ENCODE data around the gene PLA2G1B. TPM values are rescaled to one million over a fixed set of nuclear protein-coding genes. Genes with fewer than 3 reads are reported as not detected.
A peak's percentile ranks its signal among the peaks of the same experiment; 100 is the strongest.

The PLA2G1B gene
- total RNA-seq, 1 donor from 2014 or later, result 0.42 TPM

GRCh38 chr12:120357104-120357503 lies 29.5 kb upstream of the PLA2G1B start:
- H3K4me1 Mint-ChIP-seq (ENCODE audit: low read depth), result peaks cover 15% of the 10 kb centered on the region
- H3K4me3 Mint-ChIP-seq (ENCODE audit: unreplicated experiment), result peak overlapping the region; percentile 39
- H3K27ac Mint-ChIP-seq (ENCODE audit: unreplicated experiment), result peak overlapping the region; percentile 71
- no peak for TF ChIP-seq CTCF (IDR thresholded peaks at IDR 0.05)
- H3K27me3 Mint-ChIP-seq (ENCODE audit: low read depth), result no peaks in the 10 kb centered on the region
- H3K9me3 Mint-ChIP-seq (ENCODE audit: low read depth), result no peaks in the 10 kb centered on the region
- no peaks in the 10 kb centered on the region for H3K36me3 Mint-ChIP-seq (ENCODE audit: low read depth)
- DNase-seq (ENCODE audit: low spot score), result no peak

- TF ChIP-seq CTCF (IDR thresholded peaks at IDR 0.05), result peak; percentile 97
- peak overlapping the region; percentile 39 for H3K4me3 Mint-ChIP-seq (ENCODE audit: unreplicated experiment)
- no peaks in the 10 kb centered on the region for H3K9me3 Mint-ChIP-seq (ENCODE audit: low read depth)
- no peaks in the 10 kb centered on the region for H3K36me3 Mint-ChIP-seq (ENCODE audit: low read depth)
- peaks cover 10% of the 10 kb centered on the region for H3K4me1 Mint-ChIP-seq (ENCODE audit: low read depth)
- H3K27me3 Mint-ChIP-seq (ENCODE audit: low read depth), result no peaks in the 10 kb centered on the region
- H3K27ac Mint-ChIP-seq (ENCODE audit: unreplicated experiment), result peak overlapping the region; percentile 71
- no peak for DNase-seq (ENCODE audit: low spot score)
Measured at GRCh38 chr12:120356567-120357030, 29.0 kb upstream of the PLA2G1B start.

- H3K4me1 Mint-ChIP-seq (ENCODE audit: low read depth), result peaks cover 17% of the 10 kb centered on the region
- no peaks in the 10 kb centered on the region for H3K27me3 Mint-ChIP-seq (ENCODE audit: low read depth)
- DNase-seq (ENCODE audit: low spot score), result no peak
- H3K9me3 Mint-ChIP-seq (ENCODE audit: low read depth), result no peaks in the 10 kb centered on the region
- no peak overlapping the region for H3K4me3 Mint-ChIP-seq (ENCODE audit: unreplicated experiment)
- TF ChIP-seq CTCF (IDR thresholded peaks at IDR 0.05), result no peak
- H3K27ac Mint-ChIP-seq (ENCODE audit: unreplicated experiment), result no peak overlapping the region
- H3K36me3 Mint-ChIP-seq (ENCODE audit: low read depth), result no peaks in the 10 kb centered on the region
Measured at GRCh38 chr12:120353556-120354317, 26.2 kb upstream of the PLA2G1B start.

GRCh38 chr12:120353136-120353535 lies 25.6 kb upstream of the PLA2G1B start:
- Mint-ChIP-seq H3K27me3 (ENCODE audit: low read depth) (no peaks in the 10 kb centered on the region), H3K36me3 (ENCODE audit: low read depth) (no peaks in the 10 kb centered on the region), H3K9me3 (ENCODE audit: low read depth) (no peaks in the 10 kb centered on the region), H3K27ac (ENCODE audit: unreplicated experiment) (no peak overlapping the region), H3K4me1 (ENCODE audit: low read depth) (peaks cover 17% of the 10 kb centered on the region), H3K4me3 (ENCODE audit: unreplicated experiment) (no peak overlapping the region)
- no peak for DNase-seq (ENCODE audit: low spot score)
- TF ChIP-seq CTCF (IDR thresholded peaks at IDR 0.05), result no peak

GRCh38 chr12:120352117-120352516 lies 24.5 kb upstream of the PLA2G1B start:
- no peak overlapping the region for H3K4me3 Mint-ChIP-seq (ENCODE audit: unreplicated experiment)
- no peaks in the 10 kb centered on the region for H3K9me3 Mint-ChIP-seq (ENCODE audit: low read depth)
- no peaks in the 10 kb centered on the region for H3K36me3 Mint-ChIP-seq (ENCODE audit: low read depth)
- H3K4me1 Mint-ChIP-seq (ENCODE audit: low read depth), result peaks cover 17% of the 10 kb centered on the region
- H3K27me3 Mint-ChIP-seq (ENCODE audit: low read depth), result no peaks in the 10 kb centered on the region
- DNase-seq (ENCODE audit: low spot score), result no peak
- H3K27ac Mint-ChIP-seq (ENCODE audit: unreplicated experiment), result no peak overlapping the region
- no peak for TF ChIP-seq CTCF (IDR thresholded peaks at IDR 0.05)
